ENCODE data around the gene AKR1B1. TPM values are rescaled to one million over a fixed set of nuclear protein-coding genes. Genes with fewer than 3 reads are reported as not detected.

AKR1B1 gene
- total and polyA plus RNA-seq, 9 of the 15 experiments (the other 6 are each of a cell fraction or from before 2014, with no cell fraction given), result 2.0 to 10.6 (median 6.2) TPM

- TF ChIP-seq ZBTB11 (CRISPR knock-in tag; IDR thresholded peaks at IDR 0.05) (no peak), ZNF551 (CRISPR knock-in tag; IDR thresholded peaks at IDR 0.05) (no peak)
These were observed 15.0 kb upstream of the AKR1B1 start (continued) for GRCh38 chr7:134473861-134474291.

- no peak for DNase-seq (ENCODE audit: extremely low read depth in 1 of 4, low spot score in 3 of 4)
- H3K9me3 ChIP-seq (replicated peaks; ENCODE audit: control insufficient read depth, insufficient read depth, low read depth, low read length), result no peaks in the 10 kb centered on the region
- no peak for FAIRE-seq
- H3K36me3 ChIP-seq (ENCODE audit: control insufficient read depth, insufficient read depth, low read length), result no peaks in the 10 kb centered on the region
- no TSS peak for BruUV-seq (replicated peaks)
- H4K20me1 ChIP-seq (replicated peaks; ENCODE audit: control insufficient read depth, insufficient read depth, low read length), result no peaks in the 10 kb centered on the region
- CTCF ChIA-PET (ENCODE audit: low intra/inter-chr PET ratio), result no interaction called here
- WGBS (ENCODE audit: insufficient coverage, low coverage, missing lambda C conversion rate), result 4% methylated on average over 2 of the region's 2 CpGs
- H3K27me3 ChIP-seq (ENCODE audit: control insufficient read depth in 2 of 2, insufficient read depth in 2 of 2, low read length in 2 of 2), result peaks cover 2 to 18% of the 10 kb centered on the region in 2 experiments; a peak in 3 of 5 replicates
- no peaks in the 10 kb centered on the region for H3K79me2 ChIP-seq (ENCODE audit: control insufficient read depth, insufficient read depth, low read length)
- no peak overlapping the region for H3K27ac ChIP-seq (ENCODE audit: extremely low read depth, low read depth, low read length)
- in situ Hi-C loops (cut with MboI), result no loop called here
- no peak overlapping the region for H3K4me3 ChIP-seq
- H3K4me2 ChIP-seq (ENCODE audit: insufficient read depth, low read length), result no peak overlapping the region
- no peaks in the 10 kb centered on the region for H3K4me1 ChIP-seq (replicated peaks in 1 of 2; ENCODE audit: control insufficient read depth in 2 of 2, insufficient read depth in 2 of 2, low read length in 2 of 2)
- H3K9me1 ChIP-seq (ENCODE audit: control insufficient read depth, insufficient read depth, low read length), result no peaks in the 10 kb centered on the region
- ATAC-seq, result no peak
- POLR2A ChIA-PET, result no interaction called here
- no peak overlapping the region for H2AFZ ChIP-seq (ENCODE audit: low read depth, low read length)
- H3K9ac ChIP-seq (ENCODE audit: insufficient read depth in 1 of 2, low read depth in 2 of 2, low read length in 2 of 2), result no peak overlapping the region
- intact Hi-C loops (cut with micrococcal nuclease), result no loop called here
- TF ChIP-seq CEBPB (tag; IDR thresholded peaks at IDR 0.05) (peak; percentile 67), ZNF143 (CRISPR knock-in tag; IDR thresholded peaks at IDR 0.05) (no peak), ZBTB40 (IDR thresholded peaks at IDR 0.05) (0 out of 2 replicates have a peak, but pooled peaks have one; percentile 44), ZBTB40 (CRISPR knock-in tag; IDR thresholded peaks at IDR 0.05) (no peak)
These were observed 13.8 kb upstream of the AKR1B1 start for GRCh38 chr7:134472572-134473244.
